Forelimb muscle (tissue), 1 donor: Measurements from ENCODE around the gene BUD23. TPM values are rescaled to one million over a fixed set of nuclear protein-coding genes. Genes with fewer than 3 reads are reported as not detected.
"Not testable (repeated sequence)": the region's sequence is repeated elsewhere in the genome, so short reads cannot be mapped to it uniquely, and the experiment has no call there.

Source experiments
- DNase-seq: peaks from one replicate; pipeline ENCODE4 v3.0.0-alpha.2; 2013; ENCODE audit warnings: low read depth
- polyA plus RNA-seq: library from polyadenylated mRNA; unstranded; fragments of 120-200 nt; gene quantifications from one replicate; pipeline ENCODE4 v1.2.1, GENCODE V29; 2013; ENCODE audit not compliant: insufficient read length

Gene BUD23
- polyA plus RNA-seq = 83.7 TPM

GRCh38 chr7:73683056-73683787, at the start of gene BUD23, which contains the start of gene DNAJC30:
BUD23 (plus strand) TSS chr7:73683597; CDS start chr7:73683626, 29 bp downstream.
DNAJC30 (minus strand) TSS chr7:73683453; CDS start chr7:73683423, 30 bp downstream.
- peak; percentile 85 for DNase-seq

GRCh38 chr7:73633844-73634243, 49.6 kb upstream of the BUD23 start:
- DNase-seq = no peak

DNA sequence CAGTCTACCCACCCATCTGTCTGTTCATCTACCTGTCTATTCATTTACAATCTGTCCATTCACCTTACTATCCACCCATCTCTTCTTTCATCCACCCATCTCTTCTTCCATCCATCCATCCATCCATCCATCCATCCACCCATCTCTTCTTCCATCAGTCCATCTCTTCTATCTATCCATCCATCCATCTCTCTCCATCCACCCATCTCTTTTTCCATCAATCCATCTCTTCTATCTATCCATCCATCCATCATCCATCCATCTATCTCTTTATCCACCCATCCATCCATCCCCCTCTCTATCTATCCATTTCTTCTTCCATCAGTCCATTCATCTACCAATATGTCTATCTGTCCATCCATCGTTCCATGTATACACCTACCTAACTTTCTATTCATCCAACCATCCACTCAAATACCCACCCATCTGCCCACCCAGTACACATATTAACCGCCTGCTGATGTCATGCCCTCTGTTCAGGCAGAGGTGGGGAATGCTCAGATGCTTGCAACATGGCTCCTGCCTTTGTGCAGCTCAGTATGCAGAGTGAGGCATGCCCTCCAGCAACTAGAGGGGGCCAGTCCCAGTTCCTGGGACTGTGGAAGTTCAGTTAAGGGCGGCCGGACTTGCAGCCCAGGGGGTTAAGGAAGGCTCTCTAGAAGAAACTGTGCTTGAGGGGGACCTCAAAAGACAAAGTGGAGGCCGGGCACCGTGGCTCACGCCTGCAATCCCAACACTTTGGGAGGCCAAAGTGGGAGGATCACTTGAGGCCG, 47.8 kb upstream of the BUD23 start:
- no peak for DNase-seq

GRCh38 chr7:73638911-73639310, 44.5 kb upstream of the BUD23 start:
- no peak for DNase-seq

DNA sequence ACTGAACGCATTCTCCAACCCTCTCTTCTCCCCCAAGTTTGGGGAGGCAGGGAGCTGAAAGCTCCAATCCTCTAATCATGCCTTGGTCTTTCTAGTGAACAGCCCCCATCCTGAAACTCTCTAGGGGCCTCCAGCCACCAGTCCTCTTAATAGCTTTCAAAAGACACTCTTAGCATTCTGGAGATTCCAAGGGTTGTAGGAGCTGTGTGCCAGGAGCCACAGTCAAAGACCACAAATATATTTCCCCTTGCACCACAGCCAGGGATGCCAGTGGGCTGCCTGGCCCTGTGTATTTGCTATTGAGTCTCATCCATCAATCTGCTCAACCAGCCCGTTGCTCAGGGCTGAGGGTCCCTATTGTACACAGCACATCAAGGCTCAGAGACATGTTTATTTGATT, 40.6 kb upstream of the BUD23 start:
- no peak for DNase-seq

- DNase-seq = no peak
Measured at GRCh38 chr7:73644688-73645286, 38.6 kb upstream of the BUD23 start.

- no peak for DNase-seq
Measured at GRCh38 chr7:73645643-73646174, 37.7 kb upstream of the BUD23 start.

DNA sequence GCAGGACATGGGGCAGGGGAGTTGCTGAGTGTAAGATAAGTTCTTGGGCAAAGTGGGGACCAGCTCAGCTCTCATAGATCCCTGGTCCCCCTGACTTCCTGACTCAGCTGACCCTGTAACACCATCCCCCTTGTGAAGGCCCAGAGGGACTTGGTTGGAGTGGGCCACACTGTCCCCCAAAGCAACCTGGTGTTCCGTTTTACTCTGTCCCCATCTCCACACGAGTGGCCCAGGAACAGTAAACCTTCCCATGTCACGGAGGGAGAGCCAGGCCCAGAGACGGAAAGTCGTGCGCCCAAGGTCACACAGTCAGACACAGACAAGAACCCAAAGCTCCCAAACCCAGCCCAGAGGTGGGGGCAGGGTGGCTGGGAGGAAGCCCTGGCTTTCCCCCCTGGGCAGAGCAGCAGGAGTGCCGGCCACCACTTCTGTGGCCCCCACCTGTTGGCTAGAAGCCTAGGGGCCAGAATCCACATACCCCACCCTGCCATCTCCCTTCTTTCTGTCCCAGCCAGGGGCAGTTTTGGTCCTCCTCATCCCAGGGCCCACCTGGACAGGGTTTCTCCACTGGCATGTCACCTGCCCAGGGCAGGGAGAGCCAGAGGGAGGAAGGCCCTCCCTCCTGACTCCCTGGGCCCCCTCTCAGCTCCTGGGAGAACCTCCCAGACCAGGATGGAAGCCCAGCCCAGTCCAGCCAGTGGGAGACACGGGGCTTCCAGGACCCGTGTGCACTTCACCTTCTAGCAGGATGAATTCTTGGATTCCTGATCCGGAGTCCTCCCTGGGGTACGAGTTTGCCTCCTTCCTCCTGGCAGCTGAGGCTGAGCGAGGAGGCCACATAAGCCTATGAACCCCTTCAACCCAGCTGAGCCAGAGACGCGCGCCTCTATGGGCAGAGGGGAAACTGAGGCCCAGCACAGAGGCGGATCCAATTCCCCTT, 36.3 kb upstream of the BUD23 start:
- DNase-seq = no peak

DNA sequence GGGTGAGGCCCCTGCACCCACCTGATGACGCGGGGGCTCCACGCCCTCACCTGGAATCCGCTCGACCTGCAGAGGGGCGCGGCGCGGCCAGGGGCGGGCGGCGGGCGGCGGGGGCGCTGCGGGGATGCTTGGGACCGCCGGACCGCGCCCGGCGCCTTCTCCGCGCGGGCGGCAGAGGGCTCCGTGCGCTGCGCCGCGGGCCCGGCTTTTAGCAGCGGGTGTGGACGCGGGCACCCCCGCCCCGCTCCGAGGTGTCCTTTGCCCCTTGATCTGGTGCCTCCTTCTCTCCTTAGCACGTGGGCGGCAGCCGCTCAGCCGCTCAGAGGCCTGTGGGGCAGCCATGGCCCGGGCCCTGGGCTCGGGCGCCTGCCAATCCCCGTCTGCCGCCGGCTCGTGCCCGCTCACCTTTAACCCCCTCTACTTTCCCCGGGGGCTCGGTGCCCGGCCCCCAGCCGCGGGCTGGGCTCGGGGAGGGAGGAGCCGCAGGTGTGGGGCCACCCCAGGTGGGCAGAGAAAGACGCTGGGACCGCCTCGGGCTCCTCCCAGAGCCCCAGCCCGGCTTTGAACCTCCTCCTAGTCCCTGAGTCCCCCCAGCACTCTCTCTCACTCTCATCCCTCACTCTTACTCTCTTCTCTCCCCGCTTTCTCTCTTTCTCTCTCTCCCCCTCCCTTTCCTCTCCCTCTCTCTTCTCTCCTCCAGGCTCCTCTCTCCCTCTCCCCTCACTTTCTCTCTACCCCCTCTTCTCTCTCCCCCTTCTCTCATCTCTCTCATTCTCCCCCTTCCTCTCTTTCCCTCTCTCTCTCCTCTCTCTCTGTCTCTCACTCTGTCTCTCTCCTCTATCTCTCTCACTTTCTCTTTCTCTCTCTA, 35.4 kb upstream of the BUD23 start:
- no peak for DNase-seq

- DNase-seq = no peak
Measured at GRCh38 chr7:73648593-73649332, 34.6 kb upstream of the BUD23 start.

GRCh38 chr7:73649576-73649975, 33.8 kb upstream of the BUD23 start:
- DNase-seq = no peak

- DNase-seq = no peak
Measured at GRCh38 chr7:73650524-73650923, 32.9 kb upstream of the BUD23 start.

DNA sequence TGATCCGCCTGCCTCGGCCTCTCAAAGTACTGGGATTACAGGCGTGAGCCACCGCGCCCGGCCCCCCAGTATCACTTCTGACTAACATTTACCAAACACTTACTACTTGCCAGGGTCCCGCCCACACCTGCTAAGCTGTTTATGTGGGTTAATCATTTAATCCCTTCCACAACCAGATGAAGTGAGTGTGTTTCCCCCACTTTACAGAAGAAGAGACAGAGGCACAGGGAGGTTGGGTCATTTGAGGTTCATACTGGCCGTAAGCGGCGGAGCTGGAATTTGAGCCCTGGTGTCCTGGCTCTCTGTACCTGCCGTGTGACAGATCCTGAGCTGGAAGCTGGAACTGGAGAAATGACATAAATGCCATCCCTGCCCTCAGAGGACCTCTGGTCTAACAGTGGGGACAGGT, 30.9 kb upstream of the BUD23 start:
- DNase-seq = no peak

GRCh38 chr7:73655309-73655708, 28.1 kb upstream of the BUD23 start:
- DNase-seq = not testable (repeated sequence)

DNA sequence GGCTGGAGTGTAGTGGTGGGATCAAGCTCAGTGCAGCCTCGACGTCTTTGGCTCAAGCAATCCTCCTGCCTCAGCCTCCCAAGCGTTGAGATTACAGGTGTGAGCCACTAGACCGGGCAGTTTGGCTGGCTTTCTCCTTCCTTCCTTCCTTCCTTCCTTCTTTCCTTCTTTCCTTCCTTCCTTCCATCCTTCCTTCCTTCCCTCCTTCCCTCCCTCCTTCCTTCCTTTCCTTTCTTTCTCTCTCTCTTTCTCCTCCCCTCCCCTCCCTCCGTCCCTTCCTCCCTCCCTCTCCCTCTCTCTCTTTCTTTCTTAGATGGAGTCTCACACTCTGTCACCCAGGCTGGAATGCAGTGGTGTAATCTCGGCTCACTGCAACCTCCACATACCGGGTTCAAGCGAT, 23.4 kb upstream of the BUD23 start:
- DNase-seq = no peak

DNA sequence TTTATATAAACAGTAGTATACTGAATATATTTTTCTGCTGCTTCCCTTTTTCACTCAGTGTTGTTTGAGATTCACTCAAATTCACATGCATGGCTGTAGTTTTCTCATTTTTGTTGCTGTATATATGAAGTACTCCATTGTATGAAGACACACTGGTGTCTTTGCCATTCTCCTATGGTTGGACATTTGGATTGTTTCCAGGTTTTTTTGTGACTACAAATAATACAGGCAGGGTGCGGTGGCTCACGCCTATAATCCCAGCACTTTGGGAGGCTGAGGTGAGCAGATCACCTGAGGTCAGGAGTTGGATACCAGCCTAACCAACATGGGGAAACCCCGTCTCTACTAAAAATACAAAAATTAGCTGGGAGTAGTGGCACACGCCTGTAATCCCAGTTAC, 22.8 kb upstream of the BUD23 start:
- DNase-seq = not testable (repeated sequence)

- no peak for DNase-seq
Measured at GRCh38 chr7:73663033-73663432, 20.4 kb upstream of the BUD23 start.

DNA sequence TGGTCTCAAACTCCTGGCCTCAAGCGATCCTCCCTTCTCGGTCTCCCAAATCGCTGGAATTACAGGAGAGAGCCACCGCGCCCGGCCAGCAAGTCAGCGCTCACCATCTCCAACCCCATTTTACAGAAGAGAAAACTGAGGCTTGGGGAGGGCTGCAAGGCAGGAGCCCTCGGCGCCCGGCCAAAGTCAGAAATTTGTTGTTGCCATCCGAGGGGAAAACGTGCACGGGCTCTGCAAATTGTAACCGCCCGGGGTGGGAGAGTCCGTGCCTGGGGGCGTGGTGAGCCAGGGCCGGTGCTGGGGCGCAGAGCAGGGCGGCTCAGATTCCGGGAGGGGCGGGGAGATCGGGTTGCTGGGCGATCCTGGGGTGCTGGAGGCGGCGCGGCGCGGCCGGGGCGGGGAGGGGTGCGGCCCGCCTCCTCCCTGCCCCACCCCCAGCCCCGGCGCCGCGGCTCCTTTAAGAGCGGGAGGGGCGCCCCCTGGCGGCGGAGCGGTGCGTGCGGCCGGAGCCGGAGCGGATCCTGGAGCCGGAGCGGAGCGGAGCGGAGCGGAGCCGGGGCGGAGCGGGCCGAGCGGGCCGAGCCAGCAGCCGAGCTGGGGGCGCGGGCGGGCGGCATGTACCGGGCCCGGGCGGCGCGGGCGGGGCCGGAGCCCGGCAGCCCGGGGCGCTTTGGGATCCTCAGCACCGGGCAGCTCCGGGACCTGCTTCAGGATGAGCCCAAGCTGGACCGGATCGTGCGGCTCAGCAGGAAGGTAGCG, 15.9 kb upstream of the BUD23 start, which contains the start of gene VPS37D:
Gene VPS37D, plus strand, starts transcription at position 488 of the 759 bp plus-strand sequence. Its CDS starts 128 bp downstream, at position 616.
- DNase-seq = peak; percentile 50
